GM19468 (cell line): ENCODE results near the gene CXXC4.

Experiments
- ATAC-seq: cut with Tn5 transposase; IDR thresholded peaks from one replicate; pipeline ENCODE4 v1.9.1; 2021; ENCODE audit warnings: mild to moderate bottlenecking, moderate library complexity, moderate number of reproducible peaks; ENCODE audit not compliant: unreplicated experiment; ENCODE audit errors: extremely low read depth

Gene CXXC4

DNA sequence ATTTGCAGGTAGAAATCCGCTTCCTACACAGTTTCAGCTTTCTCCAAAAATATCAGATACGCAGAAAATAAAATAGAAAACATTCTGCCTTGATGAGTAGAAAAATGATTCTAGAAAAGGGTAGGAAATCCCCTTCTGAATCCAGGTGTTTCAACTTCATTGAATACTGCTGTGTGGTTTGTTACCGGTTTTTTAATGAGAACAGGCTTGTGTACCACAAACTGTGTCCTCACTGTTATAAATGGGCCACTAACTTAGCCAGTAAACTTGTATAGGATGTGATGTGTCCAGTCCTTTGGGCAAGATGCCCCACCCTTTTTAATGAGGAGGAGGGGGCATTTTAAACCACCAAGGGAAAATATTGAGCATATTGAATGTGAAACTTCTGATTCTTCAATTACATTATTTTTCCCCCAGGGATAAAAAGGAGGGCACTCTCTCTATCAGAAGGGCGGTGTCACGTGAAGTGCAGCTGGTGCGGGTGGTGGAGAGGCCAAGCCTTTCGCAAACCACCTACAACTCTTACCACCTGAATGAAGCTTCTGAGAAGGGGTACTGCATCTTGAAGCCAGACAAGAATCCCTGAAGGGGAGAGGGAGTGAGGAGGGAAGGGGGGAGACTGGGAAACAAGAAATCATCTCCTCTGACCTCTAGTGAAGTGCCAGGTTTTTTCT, 4.5 kb downstream of the CXXC4 start:
- ATAC-seq = peak; percentile 10

DNA sequence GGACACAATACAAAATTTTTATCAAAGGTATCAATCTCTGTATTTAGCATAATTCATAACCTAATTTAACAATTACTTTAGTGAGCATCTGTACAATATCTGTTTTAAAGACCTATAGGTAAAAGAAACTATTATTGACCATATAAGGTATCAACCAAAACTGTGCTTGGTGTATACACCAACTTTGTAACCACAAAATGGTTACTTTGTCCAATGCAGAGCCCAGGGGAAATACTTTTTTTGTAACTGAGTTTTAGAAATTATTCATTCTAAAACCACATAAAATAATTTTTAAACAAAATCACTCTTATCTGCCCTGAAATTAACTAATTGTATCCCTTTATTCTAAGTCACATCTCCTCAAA, 5.0 kb downstream of the CXXC4 start:
- ATAC-seq = no peak

DNA sequence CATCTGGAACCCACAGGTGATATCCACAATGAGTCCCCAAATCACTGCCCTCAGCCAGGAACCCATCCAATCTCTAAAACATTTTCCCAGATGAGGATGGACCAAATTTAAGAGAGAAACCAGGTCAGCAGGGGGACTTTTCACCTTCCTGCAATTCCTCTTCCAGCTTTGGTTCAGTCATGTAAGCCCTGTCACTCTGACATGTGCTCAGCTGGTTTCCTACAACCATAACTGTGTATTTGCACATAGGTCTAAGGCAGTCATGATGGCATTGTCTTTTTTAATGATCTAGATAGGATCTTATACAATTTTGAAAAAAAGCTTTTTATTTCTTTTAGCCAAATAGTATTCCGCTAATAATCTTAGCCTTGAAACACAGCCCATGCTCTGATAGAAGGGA, 6.5 kb downstream of the CXXC4 start:
- ATAC-seq = no peak

DNA sequence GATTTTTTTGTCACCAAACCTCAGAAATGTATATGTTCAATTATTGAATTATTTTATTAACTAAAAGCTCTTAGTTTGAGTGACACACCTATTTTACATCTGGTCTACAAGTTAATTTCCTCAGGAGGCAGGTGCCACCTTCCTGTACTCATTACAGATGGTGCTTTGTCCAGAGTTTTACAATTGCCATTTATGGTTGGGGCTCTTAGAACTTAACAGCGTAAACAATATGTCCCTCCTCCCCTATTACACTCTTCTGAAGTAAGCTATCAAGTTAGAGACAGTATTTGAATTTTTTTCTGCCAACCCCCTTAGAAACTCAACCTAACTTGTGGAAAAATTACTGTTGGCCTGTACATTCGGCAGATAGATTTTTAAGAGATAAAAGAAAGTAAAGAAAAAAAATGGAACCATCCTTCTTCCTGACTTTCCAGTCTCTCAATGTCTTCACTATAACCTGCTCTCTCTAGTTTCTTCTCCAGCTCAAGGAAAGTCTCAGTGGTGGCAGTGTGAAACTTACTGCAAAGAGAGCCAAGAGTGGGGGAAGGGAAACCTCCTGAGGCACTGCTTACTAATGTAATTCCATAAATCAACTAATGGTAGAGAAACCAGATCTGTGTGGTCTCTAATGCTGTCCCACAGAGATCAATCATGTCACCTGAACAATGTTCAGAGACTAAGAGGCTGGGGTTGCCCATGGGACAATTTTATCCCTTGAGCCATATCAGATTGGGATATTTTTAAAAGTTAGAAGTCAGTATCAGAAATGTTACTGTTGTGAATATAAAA, 7.8 kb downstream of the CXXC4 start:
- ATAC-seq = no peak

DNA sequence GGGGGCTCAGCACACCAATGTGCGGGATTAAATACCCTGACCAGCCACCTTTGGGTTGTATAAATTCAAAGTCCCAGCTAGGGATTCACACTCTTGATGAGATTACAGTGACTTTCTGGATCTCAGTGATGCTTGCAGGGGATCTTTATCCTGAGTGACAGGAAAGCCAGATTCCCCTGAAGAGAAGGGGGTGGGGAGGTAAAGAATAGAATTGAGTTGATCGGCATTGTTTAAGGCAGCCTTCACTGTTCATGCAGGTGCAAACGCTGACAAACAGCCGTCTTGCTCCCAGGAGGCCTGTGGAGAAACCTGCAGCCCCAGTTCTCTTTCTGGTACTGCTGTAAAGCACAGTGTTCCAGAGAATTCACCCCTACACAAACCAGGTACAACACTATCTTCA, 19.0 kb downstream of the CXXC4 start:
- no peak for ATAC-seq

DNA sequence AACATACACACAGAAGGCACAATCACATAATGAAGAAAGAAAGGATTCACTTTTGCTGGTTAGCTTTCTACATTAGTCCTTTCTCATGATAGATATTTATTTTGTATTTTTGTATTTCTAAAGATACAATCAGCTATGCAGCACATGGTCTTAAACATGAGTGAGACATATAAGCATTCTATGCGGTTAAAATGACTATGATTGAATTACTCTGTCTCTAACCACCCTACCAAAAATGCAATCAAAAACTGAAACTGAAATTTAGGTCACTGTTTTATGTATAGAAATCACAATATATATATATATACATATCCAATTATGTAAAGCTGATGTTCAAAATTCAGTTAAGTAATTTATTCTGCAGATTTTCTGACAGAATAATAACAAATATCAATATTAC, 21.9 kb downstream of the CXXC4 start:
- ATAC-seq = no peak

DNA sequence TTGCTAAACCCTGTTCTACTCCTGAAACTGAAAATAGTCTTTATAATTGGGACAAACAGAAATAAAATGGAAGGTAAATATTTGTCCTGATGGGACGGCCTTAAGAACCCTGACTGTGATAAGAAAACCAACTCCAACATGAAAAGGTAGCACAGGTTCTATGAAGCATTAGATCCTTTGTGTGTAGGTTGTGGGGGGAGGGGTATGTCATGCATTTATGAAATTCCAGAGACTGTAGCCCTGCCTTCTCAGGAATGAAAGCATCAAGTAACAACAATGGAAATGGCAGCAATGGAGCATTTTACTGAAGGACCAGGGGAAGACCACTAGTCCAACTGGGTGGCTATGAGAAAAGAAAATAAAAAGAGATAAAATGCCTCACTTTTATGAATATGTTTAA, 23.9 kb downstream of the CXXC4 start:
- no peak for ATAC-seq

DNA sequence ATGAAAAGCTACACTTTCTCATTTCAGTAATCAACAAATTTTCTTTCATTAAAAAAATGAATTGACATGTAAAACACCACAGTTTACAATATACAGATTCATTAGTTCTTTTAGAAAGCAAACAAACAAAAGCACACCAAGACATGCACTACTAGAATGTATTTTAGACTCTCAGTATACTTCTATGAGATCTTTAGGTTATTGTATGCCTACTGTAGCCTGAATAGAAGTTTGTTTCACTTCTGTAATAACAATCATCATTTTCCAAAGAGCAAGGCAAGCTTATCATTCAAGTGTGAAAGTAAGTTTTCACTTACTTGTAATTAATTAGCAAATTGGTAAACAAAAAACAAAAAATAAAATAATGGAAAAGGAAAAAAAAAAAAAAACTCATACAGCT, 24.9 kb downstream of the CXXC4 start:
- ATAC-seq = no peak

DNA sequence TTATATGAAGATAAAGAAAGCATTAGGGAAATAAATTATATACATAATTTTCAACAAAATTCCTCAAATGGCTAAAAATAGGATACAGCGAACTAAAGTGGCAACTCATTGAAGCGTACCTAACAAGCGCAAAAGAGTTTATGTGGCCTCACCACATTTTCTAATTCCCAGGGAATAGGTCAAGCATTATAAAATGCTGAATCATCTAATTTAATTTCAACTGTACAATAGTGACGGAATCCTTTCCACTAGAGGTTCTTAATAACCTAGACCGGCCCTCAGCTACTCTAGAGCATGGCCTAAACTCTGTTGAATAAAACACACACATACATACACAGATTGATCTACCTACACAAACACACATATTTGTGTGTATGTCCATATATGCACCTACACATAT, 29.1 kb downstream of the CXXC4 start:
- ATAC-seq = no peak

DNA sequence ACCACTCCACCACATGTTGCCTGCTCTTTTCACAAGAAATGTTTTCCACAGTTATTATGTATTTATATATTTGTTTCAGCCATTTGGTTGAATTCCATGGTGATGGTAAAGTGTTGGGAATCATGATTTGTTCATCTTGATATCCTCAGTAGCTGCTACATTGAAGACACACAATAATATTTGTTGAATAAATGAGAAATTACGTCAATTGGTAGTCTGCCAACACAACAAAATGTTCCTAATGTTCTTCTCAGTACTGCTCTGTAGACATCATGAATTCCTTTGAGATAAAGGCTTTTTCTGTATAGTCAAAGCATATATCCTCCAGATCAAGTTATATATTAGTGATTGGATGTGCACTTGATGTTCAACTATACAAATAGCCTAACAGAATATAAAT, 29.5 kb downstream of the CXXC4 start:
- ATAC-seq = no peak

DNA sequence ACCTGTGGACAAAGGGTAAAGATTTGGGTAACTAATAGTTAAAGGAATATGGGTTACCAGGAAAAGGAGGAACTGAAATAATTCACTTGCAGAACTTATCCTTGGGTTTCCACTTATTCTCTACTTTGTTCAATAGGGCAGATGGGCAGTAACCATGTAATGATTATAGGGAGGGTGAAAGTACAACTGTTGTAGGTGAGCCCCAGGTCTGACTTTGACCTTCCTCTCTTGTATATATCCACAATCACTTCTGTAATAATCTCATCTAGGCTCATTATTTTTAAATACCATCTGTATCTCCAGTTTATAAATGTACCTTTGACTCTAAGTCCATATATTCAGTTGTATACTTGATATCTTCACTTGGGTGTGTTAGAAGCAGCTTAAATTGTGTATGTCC, 32.1 kb downstream of the CXXC4 start:
- ATAC-seq = no peak

DNA sequence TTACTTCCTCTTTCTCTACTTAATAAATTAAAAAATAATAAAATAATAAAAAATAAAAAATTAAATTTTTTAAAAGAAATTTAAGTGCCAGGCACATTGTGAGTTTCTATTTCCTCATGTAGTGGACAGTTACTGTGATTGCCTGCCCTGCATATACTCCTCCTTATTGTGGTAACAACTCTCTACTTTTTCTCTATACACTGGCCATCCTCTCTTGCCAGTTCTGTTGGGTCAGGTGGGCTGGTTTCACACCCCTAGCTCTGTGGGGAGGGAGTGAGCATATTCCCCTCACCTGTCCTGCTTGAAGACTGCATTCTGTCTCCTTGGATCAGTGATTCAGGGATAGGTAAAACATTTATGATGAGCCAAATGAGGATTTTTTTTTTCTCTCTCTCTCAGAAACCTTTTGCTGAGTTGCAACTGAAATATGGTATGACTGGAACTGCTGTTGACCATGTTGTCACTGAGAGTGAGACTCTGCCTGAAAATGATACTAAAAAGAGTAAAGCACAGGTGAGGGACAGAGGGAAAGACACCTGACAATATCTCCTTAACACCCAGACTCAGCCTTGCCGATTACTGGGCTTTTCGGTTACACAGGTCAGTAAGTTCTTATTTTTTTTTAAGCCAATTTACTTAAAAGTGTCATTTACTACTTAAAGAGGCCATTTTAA, 37.2 kb downstream of the CXXC4 start:
- no peak for ATAC-seq

DNA sequence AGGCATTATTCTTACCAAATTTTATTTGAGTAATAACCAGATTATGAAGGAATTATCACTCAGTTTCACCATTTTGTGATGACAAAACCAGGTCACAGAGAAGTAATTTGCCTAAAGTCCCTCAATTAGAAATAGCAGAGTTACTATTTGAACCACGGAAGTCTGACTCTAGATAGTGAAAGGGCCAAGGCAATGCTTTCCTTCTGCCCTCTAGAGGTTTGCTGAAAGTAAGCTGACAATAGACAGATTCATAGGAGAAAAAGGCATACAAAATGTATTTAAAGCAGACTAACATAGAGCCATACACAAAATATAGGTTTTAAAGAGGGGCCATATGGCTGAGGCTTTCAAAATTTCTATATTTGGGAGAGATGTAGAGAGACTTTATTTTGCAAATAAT, 43.1 kb downstream of the CXXC4 start:
- no peak for ATAC-seq

DNA sequence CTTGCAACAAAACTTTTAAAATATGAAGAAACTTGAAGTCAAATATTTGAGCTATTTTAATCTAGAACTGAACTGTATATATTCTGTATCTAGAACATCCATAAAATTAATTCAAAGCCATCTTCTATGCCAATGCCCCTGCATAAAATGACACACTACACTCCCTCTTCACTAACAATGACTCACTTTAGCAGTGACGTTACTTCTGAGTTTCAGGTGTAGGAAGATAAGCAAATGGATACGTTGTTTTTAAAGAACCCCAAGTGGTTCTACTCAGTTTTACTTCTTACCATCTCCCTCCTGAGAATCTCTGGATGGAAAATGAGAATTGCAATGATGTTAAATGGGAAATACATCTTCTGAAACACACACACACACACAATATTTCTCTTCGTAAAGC, 45.2 kb downstream of the CXXC4 start:
- no peak for ATAC-seq

DNA sequence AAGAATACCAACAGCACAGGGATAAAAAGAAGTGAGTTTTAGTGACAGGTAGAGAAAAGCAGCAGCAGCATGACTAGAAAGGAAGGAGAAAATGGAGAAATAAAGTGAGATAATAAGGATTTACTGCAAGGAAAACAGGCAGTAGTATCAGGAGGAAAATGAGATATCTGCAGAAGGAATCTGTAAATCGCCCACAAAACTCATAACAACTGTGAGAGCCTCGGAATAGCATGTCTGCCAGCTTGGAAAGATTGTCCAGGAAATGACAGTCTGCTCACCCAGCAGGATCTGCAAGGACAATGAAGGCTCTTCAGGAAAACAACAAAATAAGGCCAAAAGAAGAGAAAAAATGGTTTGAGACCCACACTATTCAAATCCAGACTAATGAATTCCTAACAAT, 47.4 kb downstream of the CXXC4 start:
- ATAC-seq = no peak

DNA sequence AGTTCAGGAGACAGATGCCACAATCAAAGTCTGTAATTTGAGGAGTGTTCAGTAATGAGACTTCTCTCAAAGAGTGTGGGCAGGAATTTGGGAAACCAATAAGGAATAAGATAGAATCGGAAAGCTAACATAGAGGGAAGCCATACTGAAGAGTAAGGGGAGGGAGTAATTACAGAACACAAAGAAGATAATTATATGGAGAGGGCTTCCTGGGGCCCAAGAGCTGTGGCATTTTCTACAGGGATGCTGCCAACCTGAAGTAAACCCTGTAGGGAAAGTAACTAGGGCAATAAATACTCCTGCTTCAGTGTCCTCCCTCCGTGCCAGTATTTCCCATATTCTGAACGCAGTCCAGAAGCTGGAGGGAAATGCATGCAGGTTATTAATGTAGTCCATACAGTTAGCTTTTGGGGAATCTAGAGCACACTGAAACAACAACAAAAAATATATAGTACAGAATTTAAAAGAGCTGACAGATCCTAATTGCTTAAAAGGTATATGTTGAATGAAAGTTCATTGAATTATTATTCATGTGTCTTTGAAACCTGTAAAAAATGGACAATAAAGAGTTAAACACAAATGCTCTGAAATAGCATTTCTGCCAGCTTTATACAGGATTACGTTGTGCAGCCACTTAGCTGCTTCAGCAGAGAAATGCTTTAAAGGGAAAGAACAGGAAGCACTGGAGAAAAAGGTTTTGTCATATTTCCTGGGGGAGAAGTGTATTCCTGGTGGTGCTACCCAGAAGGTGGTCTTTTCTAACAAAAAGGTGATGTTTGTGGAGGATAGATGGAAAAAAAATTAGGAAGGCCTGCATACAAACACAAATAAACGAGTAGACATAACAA, 48.0 kb downstream of the CXXC4 start:
- no peak for ATAC-seq

DNA sequence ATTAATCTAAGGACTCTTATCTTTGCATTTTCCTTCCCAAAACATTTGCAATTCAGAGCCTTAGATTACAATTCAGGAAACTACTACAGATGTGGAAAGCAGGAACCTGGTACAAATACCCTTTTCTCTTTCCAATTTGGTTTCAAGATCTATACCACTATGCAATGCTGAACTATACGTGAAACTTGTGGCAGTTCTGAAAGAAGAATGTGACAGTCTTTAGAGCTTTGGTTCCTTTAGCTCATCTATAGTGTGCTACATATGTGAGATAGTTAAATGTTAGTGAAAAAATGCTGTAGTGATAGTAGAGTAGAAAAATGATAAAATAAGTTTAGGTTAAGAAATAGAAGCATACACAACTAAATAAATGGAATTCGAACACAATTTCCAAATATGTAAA, 50.0 kb downstream of the CXXC4 start:
- no peak for ATAC-seq

DNA sequence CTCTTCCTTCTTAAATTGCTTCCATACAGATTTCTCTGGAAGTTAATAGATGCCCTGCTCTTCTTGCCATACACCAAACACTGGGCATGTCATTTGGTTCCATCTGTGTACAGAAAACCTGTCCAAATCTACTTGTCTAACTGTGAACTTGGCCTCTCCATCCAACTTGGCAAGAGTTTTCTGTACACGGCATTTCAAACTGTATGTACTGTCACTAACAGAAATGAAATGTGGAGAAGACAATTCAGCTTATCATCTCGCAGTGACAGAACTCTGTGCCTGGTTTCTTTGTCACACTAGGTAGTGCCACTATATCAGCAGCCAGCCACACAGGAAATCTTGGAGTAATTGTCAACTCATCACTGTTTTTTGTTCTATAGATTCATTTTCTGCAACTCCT, 58.2 kb downstream of the CXXC4 start:
- ATAC-seq = no peak

DNA sequence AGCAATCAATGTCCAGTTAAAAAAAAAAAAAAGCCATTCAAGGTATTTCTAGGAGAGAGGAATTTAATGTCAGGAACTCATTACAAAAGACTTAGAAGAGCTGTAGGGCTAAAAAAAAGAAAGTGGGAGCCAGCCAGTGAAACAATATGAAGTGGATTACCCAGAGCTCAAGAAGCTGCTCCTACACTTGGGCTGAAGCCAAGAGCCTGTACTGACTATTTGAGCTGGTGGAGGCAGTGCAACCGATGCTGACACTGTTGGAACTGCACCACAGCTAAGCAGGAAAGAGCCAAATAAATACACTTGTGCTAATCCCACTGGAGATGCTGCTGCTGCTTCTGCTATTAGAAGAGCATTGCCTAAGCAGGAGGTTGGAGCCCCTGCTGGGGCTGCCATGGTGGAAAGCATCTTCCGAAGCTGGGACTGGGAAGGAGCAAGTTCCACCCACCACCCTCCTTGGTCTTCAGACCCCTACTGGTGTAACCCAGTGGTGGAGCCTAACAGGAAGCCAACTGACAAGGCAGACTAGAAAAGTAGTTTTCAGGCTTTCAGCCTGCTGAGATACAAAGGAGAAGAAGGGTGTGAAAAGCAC, 65.4 kb downstream of the CXXC4 start:
- no peak for ATAC-seq

DNA sequence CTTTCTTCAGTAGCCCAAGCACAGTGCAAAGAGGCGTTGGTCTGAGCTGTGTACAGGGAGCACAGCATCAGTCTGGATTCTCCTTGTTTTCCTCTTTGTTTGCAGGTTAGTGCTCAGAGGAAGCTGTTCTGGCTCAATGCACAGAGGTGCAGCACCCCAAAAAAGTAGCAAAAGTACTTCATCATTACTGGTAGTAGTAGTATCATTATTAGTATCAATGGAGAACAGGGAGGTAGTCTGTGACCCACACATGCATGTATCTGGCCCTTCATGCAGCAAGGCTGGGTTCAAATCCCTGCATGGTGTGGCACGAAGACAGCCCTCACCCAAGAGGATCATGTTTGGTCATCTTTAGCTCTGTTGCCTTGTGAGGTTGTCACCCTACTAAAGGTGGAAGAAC, 68.7 kb downstream of the CXXC4 start:
- no peak for ATAC-seq
